OCI-LY7 (cell line): ENCODE measurements around the gene CDK11B.

ENCODE experiments used
- EZH2phosphoT487 ChIP-seq: fragments of 200-600 bp; sonication (generic); IDR thresholded peaks from 2 replicates; pipeline ENCODE4 v1.6.1; 2018; ENCODE audit warnings: low read depth, borderline replicate concordance, mild to moderate bottlenecking, mixed run types, antibody characterized with exemption, low read length, moderate library complexity, mixed read lengths
- TF ChIP-seq, protein P1 (sequence below): fragments of 200-600 bp; sonication (generic); conservative IDR thresholded peaks from 2 replicates; pipeline ENCODE4 v1.5.1; 2014; ENCODE audit warnings: mild to moderate bottlenecking, antibody characterized with exemption, low read length, moderate library complexity, mixed read lengths

DNA sequence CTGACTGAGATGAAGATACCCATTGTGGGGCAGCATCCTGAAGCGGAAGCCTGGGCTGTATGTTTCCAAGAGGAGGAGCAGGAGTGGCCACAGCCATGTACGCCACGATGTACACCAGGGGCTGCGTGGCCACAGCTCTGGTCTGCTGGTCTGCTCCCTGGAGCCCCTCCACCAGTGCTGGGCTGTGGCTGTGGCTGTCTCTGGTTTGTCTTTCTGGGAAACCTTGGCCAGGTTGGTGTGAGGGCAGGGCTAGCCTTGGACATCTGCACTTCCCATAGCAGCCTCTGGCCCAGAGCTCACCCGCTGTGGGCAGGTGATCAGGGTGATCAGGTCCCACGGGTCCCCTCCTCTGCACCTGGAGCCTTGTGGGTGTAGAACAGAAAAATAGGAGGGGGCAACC is 40.9 kb downstream of the CDK11B start:
- TF ChIP-seq, protein P1, sequence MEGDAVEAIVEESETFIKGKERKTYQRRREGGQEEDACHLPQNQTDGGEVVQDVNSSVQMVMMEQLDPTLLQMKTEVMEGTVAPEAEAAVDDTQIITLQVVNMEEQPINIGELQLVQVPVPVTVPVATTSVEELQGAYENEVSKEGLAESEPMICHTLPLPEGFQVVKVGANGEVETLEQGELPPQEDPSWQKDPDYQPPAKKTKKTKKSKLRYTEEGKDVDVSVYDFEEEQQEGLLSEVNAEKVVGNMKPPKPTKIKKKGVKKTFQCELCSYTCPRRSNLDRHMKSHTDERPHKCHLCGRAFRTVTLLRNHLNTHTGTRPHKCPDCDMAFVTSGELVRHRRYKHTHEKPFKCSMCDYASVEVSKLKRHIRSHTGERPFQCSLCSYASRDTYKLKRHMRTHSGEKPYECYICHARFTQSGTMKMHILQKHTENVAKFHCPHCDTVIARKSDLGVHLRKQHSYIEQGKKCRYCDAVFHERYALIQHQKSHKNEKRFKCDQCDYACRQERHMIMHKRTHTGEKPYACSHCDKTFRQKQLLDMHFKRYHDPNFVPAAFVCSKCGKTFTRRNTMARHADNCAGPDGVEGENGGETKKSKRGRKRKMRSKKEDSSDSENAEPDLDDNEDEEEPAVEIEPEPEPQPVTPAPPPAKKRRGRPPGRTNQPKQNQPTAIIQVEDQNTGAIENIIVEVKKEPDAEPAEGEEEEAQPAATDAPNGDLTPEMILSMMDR, result no peak
- no peak for TF ChIP-seq EZH2phosphoT487
